Nucleus accumbens (tissue), 56 donors: ENCODE measurements around the gene UTP4.
A peak's percentile ranks its signal among the peaks of the same experiment; 100 is the strongest.
"Not testable (repeated sequence)": the region's sequence is repeated elsewhere in the genome, so short reads cannot be mapped to it uniquely, and the experiment has no call there.

Experiments
- DNase-seq, 56 donors: peaks; one replicate each; lab custom pipeline; 2025; lab: John Stamatoyannopoulos, UW

UTP4 gene

DNA sequence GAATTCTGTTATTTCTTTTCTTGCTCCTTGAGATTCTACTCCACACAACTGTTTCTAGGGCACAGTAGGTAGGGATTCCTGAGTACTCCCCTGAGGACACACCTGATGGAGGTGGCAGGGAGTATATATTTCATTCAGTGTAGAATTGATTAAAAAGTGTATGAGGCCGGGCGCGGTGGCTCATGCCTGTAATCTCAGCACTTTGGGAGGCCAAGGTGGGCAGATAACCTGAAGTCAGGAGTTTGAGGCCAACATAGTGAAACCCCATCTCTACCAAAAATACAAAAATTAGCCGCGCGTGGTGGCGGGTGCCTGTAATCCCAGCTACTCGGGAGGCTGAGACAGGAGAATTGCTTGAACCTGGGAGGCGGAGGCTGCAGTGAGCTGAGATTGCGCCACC, 5.6 kb upstream of the UTP4 start:
- not testable (repeated sequence) for DNase-seq

DNA sequence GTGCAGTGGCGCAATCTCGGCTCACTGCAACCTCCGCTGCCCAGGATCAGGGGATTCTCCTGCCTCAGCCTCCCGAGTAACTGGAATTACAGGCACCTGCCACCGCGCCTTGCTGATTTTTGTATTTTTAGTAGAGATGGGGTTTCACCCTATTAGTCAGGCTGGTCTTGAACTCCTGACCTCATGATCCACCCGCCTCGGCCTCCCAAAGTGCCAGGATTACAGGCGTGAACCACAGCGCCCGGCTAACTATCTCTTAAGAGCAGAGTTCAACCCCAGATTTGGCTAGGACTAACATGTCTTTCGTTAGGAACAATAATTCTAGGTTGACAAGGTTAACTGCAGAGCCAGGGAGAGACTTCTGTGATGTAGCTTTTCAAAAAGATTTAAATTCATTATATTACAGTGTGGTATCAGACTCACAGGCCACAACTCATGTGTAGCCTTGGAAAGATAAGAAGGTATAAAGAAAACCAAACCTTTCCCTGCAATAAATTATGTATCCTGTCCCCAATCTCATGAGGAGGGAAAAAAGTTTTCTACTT, 4.4 kb upstream of the UTP4 start:
- no peak for DNase-seq

DNA sequence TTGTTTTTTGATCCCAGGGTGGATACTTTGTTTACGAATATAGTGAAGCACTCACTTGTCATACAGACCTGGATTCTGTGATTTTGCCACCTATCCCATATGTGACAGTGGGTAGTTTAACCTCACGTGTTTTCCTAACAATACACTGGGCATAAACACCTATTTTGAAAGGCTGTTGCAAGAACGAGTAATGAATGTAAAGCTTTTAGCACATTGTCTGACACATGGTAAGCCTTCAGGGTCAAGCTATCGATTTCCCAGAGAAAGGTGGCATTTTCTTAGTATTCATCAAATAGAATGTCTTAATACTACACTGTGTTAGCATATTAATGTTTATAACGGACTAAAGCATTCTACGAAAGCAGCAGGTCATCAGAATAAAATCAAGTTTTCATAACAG, 2.0 kb upstream of the UTP4 start:
- DNase-seq = no peak

DNA sequence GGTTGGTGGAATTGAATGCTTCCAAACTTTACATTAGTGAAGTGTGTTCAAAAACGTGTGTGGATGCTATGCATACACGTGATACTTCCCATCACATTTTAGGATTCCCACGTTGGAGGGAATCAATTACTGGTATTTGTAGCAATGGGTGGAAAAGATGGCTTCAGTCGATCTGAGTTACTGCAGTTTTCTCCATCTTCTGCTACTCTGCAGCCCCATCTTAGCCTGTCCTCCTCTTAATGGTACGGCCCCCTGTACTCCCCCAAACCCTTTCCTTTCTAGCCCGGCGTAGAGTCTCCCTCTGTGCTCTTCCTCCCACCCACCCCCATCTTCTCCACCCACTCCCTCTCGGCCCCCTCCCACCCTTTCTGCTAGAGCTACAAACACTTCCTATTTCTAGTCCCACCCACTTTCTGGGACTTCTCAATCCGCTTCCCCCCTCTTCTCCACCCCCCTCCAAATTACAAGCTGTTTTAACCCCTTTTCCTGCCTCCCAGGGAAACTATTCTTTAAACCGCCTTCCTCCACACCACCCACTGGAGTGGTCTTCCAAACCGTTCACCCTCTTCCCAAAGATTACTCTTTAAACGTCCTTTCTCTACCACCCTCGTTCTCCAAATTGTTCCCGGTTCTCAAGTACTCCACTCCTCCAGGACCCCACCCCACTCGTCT, 1.1 kb upstream of the UTP4 start:
- peak in 9 of 56 donors; percentile 6 to 40 (median 32) for DNase-seq

DNA sequence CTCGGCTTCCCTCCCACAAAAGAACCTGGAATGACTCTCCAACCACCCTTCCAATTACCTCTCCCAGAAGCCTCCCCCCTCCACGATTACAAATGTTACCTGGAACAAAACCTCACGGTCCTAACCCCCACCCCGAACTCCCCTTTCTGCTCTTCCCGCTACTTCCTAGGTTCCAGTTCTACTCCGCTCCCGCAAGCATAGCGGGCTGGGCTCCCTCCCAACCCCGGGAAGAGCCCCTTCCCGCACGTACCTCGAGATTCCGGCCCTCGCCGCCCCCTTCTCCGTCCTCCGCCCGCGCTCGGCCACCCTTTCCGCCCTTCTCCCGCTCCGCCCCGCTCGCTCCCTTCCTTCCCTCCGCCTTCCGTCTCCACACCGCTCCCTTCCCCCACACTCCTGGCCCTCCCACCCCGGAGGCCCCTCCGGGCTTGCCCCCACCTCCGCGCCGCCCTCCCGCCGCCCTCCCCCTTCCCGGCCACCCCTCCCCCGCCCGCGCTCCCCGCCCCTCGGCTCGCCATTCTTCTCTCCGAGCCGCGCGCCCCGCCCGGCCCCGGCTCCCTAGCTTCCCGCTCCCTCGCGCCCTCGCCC, 518 bp upstream of the UTP4 start:
- peak in 33 of 56 donors; percentile 22 to 81 (median 69) for DNase-seq

DNA sequence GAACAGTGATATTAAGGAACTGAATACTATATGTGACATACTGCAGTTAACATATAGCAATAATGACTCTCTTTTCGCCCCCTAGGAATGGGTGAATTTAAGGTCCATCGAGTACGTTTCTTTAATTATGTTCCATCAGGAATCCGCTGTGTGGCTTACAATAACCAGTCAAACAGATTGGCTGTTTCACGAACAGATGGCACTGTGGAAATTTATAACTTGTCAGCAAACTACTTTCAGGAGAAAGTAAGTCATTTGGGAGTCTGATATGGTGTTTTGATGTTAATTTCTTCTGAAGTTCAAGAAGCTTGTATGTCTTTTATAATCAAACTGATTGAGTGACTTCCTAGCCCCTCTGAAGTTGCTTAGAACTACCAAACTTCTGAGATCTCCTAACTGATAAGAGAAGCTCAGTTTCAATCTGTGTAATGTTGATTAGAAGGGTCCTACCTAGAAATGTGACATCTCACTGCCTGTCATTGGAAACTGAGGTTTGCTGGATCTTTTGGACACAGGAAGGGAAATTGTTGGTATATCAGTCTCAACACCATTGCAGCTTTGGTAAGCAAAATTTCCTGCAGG, 1.0 kb downstream of the UTP4 start:
- DNase-seq = no peak

DNA sequence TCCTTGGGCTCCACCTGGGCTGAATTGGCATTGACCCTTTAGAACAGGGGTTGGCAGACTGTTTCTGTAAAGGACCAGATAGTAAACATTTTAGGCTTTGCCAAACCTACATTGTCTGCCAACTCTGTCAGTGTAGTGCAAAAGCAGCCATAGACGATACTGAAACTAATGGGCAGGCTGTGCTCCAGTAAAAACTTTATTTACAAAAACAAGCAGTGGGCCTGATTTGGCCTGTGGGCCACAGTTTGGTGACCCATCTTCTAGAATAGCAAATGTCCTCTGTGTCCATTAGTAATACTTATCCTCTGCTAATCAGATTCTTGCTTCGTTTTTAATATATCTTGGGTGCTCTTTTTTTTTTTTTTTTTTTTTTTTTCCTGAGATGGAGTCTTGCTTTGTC, 6.2 kb downstream of the UTP4 start:
- no peak for DNase-seq

DNA sequence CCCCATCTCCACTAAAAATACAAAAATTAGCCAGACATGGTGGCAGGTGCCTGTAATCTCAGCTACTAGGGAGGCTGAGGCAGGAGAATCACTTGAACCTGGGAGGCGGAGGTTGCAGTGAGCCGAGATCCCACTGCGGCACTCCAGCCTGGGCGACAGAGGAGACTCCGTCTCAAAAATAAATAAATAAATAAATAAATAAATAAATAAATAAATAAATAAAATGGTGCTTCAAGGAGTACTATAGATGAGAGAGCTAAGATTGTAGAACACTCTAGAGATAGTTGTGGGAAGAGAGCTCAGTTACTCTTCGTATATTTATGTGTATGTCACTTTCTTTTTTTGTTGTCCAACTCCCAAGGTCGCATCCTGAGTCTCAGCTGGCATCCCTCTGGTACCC, 7.0 kb downstream of the UTP4 start:
- not testable (repeated sequence) for DNase-seq

DNA sequence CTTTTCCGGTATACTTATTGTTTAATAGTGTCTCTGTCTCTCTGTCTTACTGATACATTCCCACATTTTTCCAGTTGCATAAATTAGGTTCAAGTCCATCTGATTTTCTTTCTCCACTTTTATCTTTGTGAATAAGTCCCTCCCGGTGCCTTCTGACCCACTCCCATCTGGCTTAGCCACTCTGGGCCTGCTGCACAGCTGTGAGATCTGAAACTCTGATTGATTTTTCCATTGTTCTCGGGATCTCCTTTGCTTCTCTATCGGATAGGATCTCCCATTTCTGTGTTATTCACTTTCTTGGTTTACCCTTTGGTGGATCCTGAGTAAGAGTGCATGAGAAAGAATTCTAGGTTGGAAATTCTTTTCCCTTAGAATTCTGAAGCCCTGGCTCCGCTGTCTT, 8.6 kb downstream of the UTP4 start:
- DNase-seq = no peak

DNA sequence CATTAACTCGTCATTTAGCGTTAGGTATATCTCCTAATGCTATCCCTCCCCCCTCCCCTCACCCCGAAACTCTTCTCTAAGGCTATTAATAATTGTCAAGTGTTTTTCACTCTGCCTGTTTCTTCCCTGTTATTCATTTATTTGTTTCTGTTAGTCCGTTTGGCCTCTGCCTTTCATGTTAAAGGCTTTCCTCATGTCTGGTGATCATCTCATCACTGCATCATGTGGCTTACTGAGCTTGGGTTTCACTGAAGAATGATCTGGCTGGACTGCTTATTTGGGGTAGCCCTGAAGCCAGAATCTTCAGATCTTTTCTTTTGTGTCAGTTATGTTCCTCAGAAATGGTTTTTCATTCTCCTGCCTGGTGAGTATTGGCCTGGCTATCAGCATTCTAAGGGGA, 9.5 kb downstream of the UTP4 start:
- DNase-seq = no peak

DNA sequence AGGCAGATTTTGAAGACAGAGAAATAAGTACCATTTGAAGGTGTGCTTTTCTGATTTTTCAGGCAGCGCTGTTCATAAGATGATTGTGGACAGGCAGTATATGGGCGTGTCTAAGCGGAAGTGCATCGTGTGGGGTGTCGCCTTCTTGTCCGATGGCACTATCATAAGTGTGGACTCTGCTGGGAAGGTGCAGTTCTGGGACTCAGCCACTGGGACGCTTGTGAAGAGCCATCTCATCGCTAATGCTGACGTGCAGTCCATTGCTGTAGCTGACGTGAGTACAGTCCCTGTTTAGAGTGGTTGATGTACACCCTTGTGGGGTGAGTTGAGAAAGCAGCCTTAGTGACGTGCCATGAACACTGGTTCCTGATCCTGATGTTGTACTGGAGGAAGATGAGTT, 10.7 kb downstream of the UTP4 start:
- DNase-seq = no peak

DNA sequence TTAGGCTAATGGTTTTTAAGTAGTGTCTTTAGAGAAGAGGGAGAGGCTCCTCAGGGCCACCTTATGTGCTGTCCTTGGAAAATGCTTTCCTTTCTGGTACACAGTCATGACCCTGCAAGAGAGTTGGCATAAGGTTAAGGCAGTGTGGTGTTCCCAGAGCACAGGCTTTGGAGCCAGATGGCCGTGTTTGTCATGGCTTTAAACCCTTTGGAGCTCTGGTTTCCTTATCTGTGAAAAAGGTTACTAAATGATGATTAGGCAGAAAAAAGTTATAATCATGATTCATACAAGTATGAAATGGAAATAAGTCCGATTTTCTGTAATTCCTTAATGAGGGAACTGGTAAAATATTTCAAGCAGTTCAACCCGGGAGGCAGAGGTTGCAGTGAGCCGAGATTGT, 13.2 kb downstream of the UTP4 start:
- no peak for DNase-seq

DNA sequence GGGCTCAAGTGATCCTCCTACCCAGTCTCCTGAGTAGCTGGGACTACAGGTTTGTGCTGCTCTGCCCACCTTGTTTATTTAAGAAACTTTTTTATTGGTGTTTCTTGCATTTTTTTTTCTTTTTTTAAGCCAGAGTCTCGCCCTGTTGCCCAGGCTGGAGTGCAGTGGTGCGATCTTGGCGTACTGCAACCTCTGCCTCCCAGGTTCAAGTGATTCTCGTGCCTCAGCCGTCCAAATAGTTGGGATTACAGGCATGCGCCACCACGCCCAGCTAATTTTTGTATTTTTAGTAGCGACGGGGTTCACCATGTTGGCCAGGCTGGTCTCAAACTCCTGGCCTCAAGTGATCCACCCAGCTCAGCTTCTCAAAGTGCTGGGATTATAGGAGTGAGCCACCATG, 17.2 kb downstream of the UTP4 start:
- DNase-seq = not testable (repeated sequence)

DNA sequence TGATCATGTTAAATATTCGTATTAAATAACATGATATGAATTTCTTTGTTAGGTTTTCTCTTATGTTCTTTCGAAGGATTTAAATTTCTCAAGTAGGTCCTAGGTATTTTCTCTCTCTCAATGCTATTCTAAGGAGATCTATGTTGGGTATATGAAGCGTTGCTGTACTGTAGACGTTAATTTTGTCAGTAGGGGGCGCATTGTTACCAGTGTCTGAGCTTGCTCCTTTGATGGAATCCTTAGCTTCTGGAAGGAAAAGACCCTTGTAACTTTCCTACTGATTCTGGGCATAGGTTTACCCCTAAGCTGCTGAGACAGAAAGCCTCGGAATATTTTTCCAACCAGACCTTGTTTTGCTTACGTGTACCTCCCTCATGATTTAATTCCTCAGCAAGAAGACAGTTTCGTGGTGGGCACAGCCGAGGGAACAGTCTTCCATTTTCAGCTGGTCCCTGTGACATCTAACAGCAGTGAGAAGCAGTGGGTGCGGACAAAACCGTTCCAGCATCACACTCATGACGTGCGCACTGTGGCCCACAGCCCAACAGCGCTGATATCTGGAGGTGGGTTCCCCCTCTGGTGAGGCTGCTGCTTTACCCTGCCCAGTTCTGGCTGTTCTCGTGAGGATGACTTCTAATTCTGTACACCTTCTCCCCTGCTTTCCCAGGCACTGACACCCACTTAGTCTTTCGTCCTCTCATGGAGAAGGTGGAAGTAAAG, 17.9 kb downstream of the UTP4 start:
- DNase-seq = peak in 32 of 56 donors; percentile 3 to 80 (median 24)

DNA sequence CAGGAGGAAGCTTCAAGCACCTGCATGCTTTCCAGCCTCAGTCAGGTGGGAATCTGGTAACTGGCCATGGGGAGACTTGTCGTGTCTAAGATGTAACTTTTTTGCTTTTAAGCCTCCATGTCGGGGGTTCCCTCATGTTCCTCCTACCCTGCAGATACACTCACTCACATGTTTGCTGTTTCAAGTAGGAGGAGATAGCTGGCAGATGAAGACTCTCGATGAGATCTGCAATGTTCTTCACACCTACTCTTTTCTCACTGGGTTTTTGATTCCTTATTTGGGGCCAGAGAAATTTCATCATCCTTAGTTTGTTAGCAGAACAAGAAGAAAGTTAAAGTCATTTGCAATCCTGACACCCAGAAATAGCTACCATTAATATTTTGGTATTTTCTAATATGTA, 24.7 kb downstream of the UTP4 start:
- peak in 11 of 56 donors; percentile 1 to 54 (median 14) for DNase-seq

DNA sequence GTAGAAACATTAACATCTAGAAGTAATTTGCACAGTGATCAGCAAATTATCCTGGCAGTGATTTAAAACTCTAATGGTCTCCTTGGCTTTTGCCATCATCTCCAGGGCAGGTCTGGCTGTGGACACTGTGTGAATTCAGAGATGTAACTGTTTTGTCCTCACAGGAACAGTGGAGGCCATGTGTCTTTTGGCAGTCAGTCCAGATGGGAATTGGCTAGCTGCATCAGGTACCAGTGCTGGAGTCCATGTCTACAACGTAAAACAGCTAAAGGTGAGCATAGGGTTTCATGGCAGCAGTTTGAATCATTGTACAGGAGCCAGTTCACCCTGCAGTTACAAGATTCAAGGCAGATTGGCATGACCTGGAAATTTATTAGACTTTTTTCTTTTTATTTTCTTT, 27.7 kb downstream of the UTP4 start:
- no peak for DNase-seq

DNA sequence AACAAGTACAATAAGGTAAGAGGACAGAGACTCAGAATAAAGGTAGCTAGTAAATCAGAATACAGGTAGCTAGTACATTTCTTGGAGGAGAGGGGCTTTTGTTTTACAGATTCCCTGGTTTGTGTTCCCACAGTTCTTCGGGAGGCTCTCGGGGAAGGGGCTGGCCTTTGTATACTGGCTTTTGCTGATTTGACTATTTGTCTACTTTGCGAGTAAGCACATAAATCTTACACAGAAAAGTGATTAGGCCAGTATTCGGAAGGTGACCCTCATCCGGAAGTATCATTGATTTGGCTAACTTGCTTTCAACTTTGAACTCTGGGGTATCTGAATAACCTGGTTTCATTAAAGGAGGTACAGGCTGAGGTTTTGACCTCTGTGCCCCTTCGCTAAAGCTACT, 33.1 kb downstream of the UTP4 start:
- no peak for DNase-seq

DNA sequence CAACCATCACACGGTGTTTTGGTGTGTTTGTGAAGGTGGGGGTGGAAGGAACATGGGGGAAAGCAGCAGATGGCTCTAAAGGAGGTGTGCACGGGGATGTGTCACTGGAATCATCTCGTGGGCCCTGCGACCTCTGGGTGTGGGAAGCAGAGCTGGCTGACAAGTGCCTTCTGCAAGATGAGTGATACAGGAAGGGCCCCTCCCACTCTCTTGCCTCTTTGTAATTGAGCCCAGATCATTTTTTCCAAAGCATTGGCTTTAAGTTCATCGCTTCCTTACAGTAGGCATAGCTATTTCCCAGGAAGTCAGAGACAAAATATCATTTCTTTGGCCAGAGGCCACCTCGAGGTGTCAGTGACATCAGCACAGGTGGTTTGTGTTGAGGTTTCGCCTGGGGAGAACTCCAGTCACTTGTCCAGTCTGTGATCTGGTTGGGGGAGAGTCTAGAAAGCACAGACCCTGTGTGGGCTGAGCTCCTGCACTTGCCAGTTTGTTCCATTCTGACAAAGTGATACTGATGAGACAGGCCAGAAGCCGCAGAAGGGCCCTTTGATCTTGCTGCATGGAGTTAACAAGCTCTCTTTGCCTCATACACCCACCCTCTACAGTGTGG, 33.9 kb downstream of the UTP4 start:
- DNase-seq = peak in 10 of 56 donors; percentile 6 to 41 (median 23)

DNA sequence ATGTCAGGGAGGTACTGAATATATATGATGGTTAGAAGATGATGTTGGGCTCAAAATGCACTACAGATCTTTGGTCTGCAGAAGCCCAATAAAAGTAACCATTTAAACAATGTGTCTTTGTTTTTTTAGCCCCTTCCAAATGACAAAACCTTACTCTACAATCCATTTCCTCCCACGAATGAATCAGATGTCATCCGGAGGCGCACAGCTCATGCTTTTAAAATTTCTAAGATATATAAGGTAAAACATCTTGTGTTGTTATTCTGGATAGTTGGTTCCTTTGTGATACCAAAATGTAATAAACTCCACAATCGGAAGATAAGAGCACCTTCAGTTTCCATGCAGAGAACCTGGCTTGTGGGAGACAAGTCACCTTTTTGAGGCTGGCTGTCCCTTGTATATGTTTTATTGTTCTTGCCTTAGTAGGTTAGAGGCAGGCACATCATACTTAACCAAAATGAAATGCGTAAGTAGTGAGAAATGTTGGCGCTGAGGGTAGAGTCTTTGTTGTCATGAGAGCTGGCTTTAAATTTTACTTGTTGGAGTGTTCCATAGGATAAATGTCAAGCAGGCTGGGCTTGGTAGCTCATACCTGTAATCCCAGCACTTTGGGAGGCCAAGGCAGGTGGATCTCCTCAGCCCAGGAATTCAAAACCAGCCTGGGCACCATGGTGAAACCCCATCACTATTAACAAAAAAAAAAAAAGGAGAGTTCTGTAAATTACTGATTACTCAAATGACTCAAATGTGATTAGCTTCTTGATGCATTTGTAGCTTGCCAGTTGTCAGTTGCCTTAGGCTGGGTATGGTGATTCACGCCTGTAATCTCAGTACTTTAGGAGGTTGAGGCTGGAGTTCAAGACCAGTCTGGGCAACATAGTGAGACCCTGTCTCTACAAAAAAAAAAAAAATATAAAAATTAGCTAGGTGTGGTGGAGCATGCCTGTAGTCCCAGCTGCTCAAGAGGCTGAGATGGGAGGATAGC, 34.8 kb downstream of the UTP4 start:
- DNase-seq = peak in 4 of 56 donors; percentile 5 to 24 (median 8)

DNA sequence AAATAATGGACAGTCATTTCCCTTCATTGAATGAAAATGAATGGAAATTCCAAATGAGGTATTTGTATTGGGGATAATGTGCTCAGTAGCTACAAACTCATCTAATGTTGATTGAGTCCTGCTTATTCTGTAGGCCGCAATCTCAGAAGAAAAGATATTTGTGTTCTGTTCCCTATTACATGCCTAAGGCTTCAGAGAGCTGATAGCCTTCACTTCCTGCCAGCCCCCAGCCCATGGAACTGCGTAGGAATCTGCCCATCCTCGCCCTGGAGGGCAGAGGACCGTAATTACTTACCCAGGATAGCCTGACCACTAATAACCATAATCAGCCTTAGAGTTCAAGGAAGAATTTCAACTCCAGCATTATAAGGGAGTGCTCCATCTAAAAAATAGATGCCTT, 36.6 kb downstream of the UTP4 start:
- DNase-seq = no peak
